Epidermal melanocyte (primary cell): ENCODE measurements around the gene WWC2.
A peak's percentile ranks its signal among the peaks of the same experiment; 100 is the strongest.

ENCODE experiments used
- DNase-seq: peaks from one replicate; pipeline ENCODE4 v3.0.0; 2011; ENCODE audit warnings: low spot score; ENCODE audit not compliant: insufficient read length

Gene WWC2

DNA sequence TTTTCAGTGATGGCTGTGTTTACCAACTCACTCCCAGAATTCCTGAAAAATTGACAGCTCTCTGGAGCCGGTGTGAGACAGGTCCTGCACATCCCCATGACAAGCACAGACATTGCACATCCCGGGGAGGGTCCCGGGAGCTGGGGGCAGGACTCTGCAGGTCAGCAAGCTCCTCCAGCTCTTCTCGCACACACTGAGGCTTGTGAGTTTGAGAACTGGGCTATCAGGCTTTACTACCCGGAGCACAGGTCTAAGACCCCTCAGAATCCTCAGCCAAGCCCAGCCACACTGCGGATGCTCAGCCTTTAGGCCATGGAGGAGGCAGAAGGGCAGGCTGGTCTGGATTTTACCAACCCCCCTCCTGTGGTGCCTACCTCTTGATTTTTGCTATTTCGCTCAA, 228.8 kb downstream of the WWC2 start:
- no peak for DNase-seq

DNA sequence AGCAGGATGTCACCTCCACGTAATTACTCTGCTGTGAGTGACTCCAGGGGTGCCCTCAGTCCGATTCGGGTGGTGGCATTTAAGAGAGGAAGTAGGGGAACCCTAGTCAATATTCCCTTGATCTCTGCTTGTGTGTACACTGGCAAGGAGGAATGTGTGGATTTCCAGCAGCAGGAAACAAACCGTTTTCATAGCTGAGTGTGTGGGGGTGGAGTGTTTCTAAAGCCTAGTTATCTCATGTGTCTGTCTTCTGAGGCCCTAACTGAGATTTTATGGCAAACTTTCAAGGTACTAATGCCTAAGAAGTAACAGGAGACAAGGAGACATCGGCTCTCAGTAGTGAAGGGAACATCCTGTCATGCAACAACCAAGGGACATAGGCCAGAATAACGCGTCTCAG, 229.8 kb downstream of the WWC2 start:
- DNase-seq, result no peak

DNA sequence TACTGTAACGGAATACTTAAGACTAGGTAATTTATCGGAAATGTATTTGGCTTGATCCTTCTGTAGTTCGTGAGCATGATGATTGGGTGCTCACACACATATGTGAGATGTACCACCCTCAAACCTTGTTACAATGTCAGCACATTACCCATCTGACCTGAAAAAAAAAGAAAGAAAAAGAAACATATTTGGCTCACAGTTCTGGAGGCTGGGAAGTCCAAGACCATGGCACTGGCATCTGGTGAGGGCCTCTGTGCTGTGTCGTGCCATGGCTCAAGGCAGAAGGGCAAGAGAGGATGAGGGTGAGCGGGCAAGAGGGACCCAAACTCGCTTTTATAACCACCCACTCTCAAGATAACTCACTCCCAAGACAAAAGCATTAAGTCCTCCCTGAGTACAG, 230.2 kb downstream of the WWC2 start:
- DNase-seq, result no peak

- DNase-seq, result no peak
These were observed 231.1 kb downstream of the WWC2 start for GRCh38 chr4:183329954-183330742.

DNA sequence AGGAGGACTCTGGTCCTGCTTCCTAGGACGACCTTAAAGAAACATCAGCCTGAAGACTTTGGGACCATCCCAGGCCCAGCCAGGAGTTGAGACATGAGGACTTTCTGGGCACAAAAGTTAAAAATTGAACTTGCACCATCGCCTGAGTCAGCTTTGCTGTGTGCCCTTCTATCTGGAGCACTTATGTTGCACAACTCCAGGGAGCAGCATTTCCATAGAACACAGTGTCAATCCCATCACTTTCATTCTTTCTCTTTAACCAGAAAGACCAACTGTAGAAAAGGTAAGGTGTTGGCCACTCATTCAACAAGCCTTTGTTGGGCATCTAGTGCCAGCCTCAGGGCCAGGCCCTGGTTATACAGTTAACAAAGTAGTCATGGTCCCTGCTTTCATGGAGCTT, 231.8 kb downstream of the WWC2 start:
- DNase-seq, result no peak

- no peak for DNase-seq
These were observed 233.4 kb downstream of the WWC2 start for GRCh38 chr4:183332447-183332846.

DNA sequence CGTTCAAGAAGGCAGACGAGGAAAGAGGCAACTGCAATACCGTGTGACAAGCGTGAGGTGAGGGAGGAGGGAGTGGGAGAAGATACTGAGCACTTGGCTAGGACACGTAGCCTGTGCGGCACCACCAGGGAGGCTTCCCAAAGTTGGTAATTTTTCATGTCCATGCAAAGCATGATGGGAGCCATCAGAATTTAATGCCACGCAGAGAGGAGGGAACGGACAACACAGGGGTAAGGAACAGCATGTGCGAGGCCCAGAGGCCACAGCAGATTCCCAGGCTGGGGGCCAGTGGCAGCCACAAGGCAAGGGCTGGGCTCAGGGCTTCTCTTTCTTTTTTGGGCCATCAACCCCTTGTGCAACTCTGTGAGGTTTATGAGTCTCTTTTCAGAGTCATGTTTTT, 234.1 kb downstream of the WWC2 start:
- DNase-seq, result no peak

DNA sequence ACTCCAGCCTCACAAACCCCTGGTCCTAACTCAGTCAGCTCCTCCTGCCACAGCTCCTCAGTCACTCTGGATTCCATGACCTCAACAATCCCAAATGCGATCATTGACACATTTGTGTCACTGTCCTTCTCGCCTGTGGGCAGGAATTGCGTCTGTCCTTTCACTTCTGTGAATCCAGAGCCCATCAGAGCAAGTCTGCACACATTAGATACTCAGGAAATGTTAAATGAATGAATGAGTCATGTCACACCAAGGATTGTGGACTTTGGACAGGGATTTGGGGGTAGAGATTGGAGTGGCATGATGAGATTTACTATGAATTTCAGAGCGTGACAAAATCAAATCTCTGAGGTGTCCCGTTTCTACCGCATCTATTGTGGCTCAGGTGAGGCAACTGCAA, 234.9 kb downstream of the WWC2 start:
- DNase-seq, result no peak

GRCh38 chr4:183335369-183335940, 236.4 kb downstream of the WWC2 start:
- no peak for DNase-seq

DNA sequence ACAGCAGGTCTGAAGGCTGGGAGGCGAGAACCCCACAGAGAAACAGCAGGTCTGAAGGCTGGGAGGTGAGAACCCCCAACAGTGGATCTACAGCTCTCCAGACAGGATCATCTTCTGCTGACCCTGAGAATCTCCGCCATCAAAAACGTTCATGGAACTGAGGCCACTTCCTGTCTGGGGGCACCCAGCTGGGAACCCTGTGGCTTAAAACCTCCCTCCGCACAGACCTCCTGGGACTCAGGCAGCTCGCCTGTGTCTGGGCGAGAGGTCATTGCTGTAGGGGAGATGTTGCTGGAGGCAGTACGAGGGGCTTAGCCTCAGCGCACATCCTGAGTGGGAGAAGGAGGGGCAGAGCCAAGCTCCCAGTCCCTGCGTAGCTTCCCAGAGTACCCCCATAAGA, 238.3 kb downstream of the WWC2 start:
- DNase-seq, result no peak

- no peak for DNase-seq
These were observed 238.8 kb downstream of the WWC2 start for GRCh38 chr4:183337833-183338232.

DNA sequence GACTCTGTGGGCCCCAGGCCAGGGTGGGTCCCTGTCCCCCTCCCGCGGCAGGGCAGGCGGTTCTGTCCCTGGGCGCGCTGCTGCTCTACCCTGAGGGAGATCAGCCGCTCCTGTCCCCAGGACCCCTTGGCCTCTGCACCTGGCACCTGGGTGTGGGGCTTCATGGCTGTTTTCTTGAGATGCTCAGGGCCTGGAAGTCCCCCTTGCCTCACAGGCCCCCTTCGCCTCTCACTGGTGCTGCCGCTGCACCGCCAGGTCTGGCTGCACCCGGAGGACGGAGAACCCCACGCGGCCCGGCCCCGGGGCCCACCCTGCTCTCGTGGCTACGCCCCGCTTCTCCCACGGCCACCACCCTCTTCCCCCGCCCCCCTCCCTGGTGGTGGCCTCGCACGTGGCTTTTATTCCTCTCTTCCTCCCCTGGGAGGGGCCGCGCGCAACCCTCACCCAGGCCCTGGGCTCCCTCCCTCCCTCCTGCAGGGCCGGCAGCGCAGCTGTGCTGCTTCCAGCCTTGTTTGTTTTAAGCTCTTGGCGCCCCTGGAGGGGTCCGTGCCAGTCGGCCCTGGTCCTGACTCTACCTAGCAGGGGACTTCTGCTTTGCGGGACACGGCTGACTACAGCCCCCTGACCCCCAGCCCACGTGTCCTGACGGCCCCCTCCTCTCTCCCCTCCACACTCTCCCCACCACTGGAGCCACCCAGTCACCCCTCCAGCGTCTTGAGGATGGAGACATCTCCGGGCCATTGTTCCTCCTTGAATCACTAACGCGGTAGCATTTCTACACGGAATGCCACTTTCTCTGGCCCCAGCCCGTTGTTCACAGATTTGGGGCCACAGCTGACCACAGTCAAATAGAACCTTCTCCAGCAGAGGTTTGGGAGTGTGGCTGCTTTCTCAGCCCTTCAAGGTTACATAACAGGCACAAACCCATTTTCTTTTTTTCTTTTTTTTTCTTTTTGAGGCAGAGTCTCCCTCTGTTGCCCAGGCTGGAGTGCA, 243.8 kb downstream of the WWC2 start:
- no peak for DNase-seq

- DNase-seq, result no peak
These were observed 244.7 kb downstream of the WWC2 start for GRCh38 chr4:183343730-183344129.

DNA sequence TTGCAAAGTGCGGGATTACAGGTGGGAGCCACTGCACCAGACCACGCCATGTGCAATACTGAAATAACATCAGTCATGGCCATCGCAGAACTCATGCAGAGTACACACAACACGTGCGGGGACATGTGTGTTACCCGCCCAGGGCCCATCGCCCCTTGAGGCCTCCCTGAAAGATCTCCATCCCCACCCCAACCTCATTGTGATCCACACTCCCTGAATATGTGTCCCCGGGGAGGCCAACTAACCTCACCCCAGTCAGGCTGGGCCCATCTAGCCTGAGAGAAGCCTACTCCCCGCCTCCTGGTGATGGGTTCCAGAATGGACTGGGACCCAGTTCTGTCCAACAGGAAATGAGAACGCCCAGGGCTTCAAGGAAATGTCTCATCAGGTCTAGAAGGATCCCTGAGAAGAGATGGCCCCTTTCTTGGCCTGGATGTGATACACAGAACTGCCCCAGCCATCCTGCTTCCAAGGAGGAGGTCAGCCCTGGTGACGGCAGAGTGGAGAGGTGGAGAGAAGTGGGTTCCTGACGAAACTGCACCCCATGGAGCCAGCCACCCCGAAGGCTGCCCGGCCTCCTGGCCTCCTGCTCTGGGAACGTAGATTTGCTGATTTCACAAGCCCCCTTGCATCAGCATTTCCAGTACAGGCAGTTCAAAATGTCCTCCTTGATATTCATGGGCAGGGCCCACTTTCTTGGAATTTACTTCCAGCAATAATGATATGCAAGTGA, 245.6 kb downstream of the WWC2 start:
- no peak for DNase-seq

GRCh38 chr4:183345261-183345660, 246.2 kb downstream of the WWC2 start:
- DNase-seq, result no peak

DNA sequence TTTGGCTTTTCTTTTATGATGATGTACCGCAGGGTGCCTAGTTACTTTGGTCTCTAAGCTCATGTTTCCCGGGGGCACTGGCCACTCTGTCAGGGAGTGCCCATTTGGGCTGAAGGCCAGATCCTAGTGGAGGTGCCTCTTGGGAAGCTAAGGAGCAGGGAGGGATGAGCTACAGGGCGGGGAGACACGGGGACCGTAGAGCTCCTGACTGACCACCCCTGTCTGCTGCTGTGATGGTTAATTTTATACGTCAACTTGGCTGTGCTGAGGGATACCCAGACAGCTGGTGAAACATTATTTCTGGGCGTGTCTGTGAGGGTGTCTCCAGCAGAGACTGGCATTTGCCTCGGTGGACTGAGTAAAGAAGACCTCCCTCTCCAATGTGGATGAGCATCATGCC, 248.1 kb downstream of the WWC2 start:
- no peak for DNase-seq

GRCh38 chr4:183347566-183347965, 248.5 kb downstream of the WWC2 start:
- no peak for DNase-seq

GRCh38 chr4:183348136-183348535, 249.1 kb downstream of the WWC2 start:
- no peak for DNase-seq

DNA sequence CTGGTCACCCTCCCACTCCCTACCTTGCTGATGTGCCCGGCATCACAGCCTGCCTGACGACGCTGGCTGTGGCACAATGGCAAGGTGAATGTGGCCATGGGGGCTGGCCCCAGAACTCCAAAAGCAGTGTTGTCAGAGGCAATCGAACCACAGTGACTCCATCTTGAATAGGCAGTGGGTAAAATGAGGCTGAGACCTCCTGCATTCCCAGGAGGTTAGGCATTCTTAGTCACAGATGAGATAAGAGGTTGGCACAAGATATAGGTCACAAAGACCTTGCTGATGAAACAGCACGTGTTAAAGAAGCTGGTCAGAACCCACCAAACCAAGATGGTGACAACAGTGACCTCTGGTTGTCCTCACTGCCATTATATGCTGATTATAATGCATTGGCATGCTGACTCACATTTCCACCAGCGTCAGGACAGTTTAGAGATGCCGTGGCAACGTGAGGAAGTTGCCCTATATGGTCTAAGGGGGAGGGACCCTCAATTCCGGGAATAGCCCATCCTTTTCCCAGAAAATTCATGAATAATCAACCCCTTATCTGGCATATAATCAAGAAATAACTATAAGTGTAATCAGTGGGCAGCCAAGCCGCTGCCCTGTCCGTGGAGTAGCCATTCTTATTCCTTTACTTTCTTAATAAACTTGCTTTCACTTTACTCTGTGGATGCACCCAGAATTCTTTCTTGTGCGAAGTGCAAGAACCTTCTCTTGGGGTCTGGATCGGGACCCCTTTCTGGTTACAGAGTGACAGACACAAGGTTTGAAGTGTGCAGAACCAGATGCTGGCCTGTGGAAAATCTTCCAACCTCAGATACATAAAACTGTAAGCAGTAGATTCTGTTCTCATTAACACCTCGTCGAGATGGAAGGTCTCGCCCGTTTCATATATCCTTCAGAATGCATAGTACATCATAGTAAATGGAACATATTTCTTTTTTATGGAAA, 249.9 kb downstream of the WWC2 start:
- no peak for DNase-seq

GRCh38 chr4:183349673-183350072, 250.6 kb downstream of the WWC2 start:
- peak; percentile 36 for DNase-seq
